Stimulated activated CD8-positive, alpha-beta memory T cell treated with anti-CD3 and anti-CD28 coated beads, Interleukin-12 subunit alpha, Interleukin-12 subunit beta, amount 100 ng/mL, for 4 hours (primary cell): Measurements from ENCODE around the gene IFI30.

ENCODE experiments used
- DNase-seq: peaks from one replicate; pipeline ENCODE4 v3.0.0-alpha.2; 2020; ENCODE audit warnings: low read depth

Gene IFI30

DNA sequence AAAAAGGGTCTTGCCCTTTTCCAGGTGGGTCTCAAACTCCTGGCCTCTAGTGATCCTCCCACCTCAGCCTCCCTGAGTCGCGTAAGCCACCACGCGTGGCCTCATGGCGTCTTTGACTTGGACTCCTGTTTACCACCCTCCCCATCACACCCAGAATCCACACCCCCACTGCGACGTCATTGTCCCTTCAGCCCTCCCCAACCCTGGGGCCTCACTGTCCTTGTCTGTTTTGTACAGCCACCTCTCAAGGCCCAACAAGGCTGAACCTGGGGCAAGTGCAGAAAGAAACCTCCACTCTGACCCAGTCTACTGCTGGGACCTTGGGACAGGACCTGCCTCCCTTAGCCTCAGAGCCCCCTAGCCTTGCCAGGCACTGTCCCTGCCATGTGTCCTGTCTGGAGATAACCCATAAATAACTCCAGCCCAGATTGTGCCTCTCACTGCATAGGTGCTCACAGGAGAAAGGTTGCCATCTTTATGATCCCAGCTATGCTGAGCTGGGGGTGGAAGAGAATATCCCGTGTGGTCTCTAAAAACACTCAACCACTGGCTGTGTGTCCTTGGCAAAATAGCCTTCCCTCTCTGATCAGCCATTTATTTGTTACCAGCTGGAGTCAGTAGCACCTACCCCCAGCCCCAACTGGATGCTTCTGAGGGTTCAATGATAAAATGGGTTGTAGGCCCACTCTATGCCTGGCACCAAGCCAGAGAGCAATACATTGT is 1.8 kb upstream of the IFI30 start:
- no peak for DNase-seq

DNA sequence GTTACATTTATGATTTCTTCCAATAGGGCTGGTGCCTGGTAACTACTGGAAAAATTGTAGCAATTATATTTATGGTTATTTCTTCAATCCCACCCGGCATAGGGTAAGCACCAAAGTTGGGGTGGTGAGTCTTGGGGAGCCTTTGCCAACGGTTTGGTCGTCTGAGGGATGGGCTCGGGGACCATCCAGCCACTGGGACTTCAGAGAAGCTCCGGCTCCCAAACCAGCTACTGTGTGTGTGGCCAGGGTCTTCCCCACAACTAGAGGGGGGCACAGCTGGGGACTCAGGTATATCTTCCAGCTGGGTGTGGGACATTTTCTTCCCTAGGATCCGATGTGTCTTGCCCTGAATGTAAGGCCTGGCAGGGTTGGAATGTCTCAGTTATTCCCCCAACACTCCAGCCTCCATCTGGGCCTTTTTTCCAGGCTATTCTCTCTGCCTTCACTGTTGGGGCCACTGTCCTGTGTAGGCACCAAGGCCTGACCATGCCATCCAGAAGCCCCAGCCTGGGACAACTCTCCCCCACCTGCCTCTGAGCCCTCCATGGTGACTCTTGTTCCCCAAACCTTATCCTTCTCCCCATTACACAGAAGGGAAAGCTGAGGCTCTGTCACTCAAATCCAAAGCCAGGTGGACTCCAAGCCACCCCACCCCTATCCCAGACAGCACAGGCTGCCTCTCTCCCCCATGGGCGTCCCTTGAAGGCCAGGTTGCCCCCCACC is 1.1 kb upstream of the IFI30 start:
- DNase-seq = no peak

GRCh38 chr19:18173054-18173571 is 500 bp upstream of the IFI30 start:
- no peak for DNase-seq

DNA sequence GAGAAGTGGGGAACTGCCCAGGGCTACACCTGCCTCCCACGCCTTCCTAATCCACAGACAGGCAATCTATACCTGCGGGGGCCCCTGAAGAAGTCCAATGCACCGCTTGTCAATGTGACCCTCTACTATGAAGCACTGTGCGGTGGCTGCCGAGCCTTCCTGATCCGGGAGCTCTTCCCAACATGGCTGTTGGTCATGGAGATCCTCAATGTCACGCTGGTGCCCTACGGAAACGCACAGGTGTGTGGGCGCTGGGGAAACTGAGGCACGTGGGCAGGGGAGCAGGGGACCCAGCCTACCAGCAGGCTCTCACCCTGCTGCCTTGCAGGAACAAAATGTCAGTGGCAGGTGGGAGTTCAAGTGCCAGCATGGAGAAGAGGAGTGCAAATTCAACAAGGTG is 1.4 kb downstream of the IFI30 start:
- no peak for DNase-seq

DNA sequence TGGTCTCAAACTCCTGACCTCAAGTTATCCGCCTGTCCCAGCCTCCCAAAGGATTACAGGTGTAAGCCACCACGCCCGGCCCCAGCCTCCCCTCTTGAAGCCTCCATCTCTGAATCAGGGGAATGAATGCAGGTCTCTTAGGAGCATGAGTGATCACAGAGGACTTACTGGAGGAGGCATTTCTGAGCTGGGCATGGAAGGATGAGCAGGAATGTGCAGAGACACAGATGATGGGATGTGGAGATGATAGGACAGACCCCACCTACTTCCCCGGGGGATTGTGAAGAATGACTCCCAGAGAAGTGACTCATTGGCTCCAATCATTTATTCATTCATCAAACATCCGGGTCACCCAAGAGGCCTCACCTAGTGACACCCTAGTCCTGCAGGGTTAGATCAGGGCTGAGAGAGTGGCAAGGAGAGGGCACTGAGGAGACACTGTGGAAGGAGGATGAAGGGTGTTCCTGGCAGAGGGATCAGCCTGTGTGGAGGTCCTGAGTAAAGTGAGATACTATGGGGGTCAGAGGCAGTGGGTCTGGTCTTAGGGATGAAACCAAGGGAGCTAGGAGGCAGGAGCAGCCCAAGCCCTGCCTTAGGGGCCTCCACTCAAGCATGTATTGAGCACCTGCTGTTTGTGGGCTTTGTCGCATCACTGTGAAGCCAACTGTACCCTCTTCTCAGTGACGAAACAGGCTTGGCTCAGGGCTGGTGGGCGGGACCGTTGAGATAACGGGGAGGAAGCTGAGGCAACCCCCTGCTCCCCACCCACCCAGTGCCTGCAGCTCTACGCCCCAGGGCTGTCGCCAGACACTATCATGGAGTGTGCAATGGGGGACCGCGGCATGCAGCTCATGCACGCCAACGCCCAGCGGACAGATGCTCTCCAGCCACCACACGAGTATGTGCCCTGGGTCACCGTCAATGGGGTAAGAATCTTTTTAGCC is 3.0 kb downstream of the IFI30 start:
- DNase-seq = no peak

GRCh38 chr19:18179957-18180356 is 6.3 kb downstream of the IFI30 start:
- no peak for DNase-seq

DNA sequence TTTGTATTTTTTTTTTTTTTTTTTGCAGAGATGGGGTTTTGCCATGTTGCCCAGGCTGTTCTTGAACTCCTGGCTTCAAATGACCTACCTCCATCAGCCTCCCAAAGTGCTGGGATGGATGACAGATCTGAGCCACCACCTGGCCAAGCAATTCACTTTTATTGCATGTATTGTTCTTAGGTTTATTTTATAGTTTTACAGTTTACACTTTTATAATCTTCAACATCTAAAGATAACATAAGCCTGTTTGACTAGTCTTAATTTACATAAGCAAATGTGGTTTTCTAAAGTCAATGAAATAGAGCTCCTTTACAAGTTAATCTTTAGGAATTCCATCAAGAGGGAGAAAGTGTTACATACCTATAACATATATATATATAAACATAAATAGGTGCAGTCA is 9.9 kb downstream of the IFI30 start:
- DNase-seq = no peak

- DNase-seq = no peak
These were observed 11.9 kb downstream of the IFI30 start for GRCh38 chr19:18185538-18185937.

GRCh38 chr19:18190278-18190677 is 16.7 kb downstream of the IFI30 start:
- no peak for DNase-seq

- DNase-seq = no peak
These were observed 18.0 kb downstream of the IFI30 start for GRCh38 chr19:18191640-18192062.

GRCh38 chr19:18192673-18193387 is 19.2 kb downstream of the IFI30 start, which contains the start of gene MPV17L2:
MPV17L2 (plus strand) TSS chr19:18193218; CDS start chr19:18193282, 64 bp downstream.
- peak; percentile 93 for DNase-seq

- no peak for DNase-seq
These were observed 20.0 kb downstream of the IFI30 start for GRCh38 chr19:18193388-18194180.

GRCh38 chr19:18194181-18194530 is 20.5 kb downstream of the IFI30 start:
- no peak for DNase-seq

- DNase-seq = no peak
These were observed 21.1 kb downstream of the IFI30 start for GRCh38 chr19:18194554-18195238.

GRCh38 chr19:18196511-18196845 is 22.9 kb downstream of the IFI30 start:
- DNase-seq = no peak

DNA sequence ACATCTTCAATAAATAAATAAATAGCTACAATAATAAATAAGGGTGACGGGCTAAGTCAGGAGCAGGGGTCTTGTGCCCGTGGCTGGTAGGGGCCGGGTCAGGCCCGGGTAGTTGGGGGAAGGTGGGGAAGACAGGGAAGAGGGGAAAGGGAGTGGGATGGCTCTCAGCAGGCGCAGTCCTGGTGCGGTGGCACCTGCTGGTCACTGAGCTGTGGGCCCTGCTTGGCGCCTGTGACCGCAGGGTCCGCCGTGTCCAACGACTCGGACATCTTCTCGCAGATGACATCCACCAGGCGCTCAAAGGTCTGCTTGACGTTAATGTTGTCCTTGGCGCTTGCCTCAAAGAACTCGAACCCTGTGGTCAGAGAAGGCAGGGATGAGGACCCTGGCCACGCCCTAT is 23.7 kb downstream of the IFI30 start:
- DNase-seq = no peak

DNA sequence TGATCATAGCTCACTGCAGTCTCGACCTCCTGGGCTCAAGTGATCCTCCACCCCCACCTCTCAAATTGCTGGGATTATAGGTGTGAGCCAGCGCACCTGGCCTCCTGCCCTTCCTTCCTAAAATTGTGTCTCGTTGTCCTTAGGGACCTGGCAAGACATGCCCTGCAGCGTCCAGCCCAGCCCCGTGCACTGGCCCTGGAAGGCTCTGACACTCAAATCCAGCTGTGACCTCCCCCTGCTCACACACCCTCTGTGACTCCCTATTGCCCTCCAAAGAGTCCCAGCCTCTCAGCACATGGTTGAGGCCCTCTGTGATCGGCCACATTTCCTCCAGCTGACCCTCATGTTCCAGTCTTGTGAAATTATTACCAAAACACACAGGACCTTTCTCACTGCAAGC is 24.3 kb downstream of the IFI30 start:
- DNase-seq = no peak

DNA sequence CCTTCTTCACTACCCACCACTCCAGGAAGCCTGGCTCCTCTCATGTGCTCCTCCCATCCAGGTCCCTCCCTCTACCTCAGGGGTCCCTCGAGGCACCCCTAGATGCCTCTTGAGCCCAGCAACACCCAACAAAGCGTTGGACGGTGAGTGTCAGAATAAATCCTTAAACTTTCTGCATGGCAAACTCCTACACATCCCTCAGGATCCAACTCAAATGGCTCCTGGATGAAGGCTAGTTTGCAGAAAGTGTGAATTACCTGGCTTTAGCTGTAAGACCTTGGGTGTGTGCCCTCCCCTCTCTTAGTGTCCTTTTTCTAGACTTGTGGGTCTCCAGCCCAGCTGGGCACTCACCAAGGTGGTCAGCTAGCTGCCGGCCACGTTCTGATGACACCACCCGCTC is 24.8 kb downstream of the IFI30 start:
- no peak for DNase-seq

DNA sequence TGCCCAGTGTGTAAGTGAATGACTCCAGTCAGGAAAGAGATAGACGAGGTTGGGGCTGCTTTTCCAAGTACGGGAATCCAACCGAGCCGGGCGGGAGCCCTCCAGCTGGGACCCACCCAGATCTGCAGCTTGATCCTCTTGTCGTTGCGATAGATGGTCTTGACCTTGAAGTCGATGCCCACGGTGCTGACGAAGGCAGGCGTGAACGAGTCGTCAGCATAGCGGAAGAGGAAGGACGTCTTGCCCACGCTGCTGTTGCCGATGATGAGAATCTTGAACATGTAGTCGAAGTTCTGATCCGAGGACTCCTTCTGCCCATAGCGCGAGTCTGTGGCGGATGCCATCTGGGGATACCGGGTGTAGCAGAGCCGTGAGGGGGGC is 28.8 kb downstream of the IFI30 start:
- no peak for DNase-seq

DNA sequence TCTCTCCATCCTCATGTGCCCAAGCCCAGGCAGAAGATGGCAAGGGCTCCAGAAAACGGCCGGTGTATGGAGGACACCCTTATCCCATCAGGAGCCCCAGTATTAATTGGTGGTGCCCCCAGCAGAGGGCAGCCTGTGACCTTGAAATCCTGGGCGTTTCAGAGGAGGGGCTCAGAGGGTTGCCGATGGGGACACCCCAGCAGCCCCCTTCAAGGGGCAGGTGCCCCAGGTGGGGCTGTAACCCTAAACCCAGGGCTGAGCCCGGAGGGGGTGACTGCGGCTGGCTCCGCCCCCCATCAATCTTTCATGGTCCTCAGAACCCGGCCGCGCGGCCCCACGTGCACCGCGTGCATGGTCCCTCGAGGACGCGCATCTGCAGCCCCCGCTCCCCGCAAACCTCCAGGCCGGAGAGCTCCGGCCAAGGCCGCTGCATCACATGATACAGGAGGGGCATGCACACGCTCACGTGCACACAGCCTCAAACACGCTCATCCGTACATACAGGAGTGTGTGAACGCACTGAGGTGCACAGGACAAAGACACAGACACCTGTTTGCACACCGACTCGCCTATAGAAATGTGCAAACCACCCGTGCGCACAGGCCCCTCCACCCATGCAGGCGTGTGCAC is 29.3 kb downstream of the IFI30 start:
- no peak for DNase-seq
